CD14-positive monocyte (primary cell): ENCODE results near the gene GALNT10. TPM values are rescaled to one million over a fixed set of nuclear protein-coding genes. Genes with fewer than 3 reads are reported as not detected.

Experiments used
- DNase-seq, 3 donors: peaks; one replicate each; pipeline ENCODE4 v3.0.0-alpha.2; 2011 to 2022
- H2AFZ ChIP-seq: 2 replicates; pipeline ENCODE4 v1.6.0; 2012; ENCODE audit warnings: mild to moderate bottlenecking, low read depth, low read length, inconsistent platforms; ENCODE audit not compliant: insufficient read depth, poor library complexity, severe bottlenecking
- H3K27ac ChIP-seq, 2 donors: 1 replicate in 1 of 2; 2 replicates in 1 of 2; pipeline ENCODE4 v1.5.1; 2012 to 2013; ENCODE audit warnings: low read length in 2 of 2, control low read depth in 1 of 2, inconsistent platforms in 1 of 2, low read depth in 1 of 2, mild to moderate bottlenecking in 1 of 2
- H3K27me3 ChIP-seq, 2 donors: one replicate each; pipeline versions ENCODE4 v1.6.0 to v1.6.1; 2011 to 2013; ENCODE audit warnings: low read length in 2 of 2; ENCODE audit not compliant: control insufficient read depth in 2 of 2, insufficient read depth in 2 of 2
- H3K36me3 ChIP-seq, 2 donors: replicated peaks in 1 of 2; 1 replicate in 1 of 2; 2 replicates in 1 of 2; pipeline versions ENCODE4 v1.5.1 to v1.6.1; 2012 to 2013; ENCODE audit warnings: low read length in 2 of 2, control low read depth in 1 of 2, inconsistent platforms in 1 of 2, mild to moderate bottlenecking in 1 of 2; ENCODE audit not compliant: insufficient read depth in 2 of 2, control insufficient read depth in 1 of 2
- H3K4me1 ChIP-seq, 2 donors: 1 replicate in 1 of 2; 2 replicates in 1 of 2; pipeline versions ENCODE4 v1.5.1 to v1.6.1; 2012 to 2013; ENCODE audit warnings: low read length in 2 of 2, control low read depth in 1 of 2, inconsistent platforms in 1 of 2, mild to moderate bottlenecking in 1 of 2, moderate library complexity in 1 of 2; ENCODE audit not compliant: insufficient read depth in 2 of 2, control insufficient read depth in 1 of 2
- H3K4me2 ChIP-seq: replicated peaks from 2 replicates; pipeline ENCODE3; 2012; ENCODE audit warnings: low read length, moderate library complexity, mild to moderate bottlenecking; ENCODE audit not compliant: poor library complexity, severe bottlenecking; ENCODE audit errors: extremely low read depth
- H3K4me3 ChIP-seq, 3 experiments: fragments of 200-600 bp in 1 of 3; sonication (generic) in 1 of 3; replicated peaks in 1 of 3; 1 replicate in 2 of 3; 2 replicates in 1 of 3; pipeline ENCODE4 v1.5.1; 2011 to 2013; ENCODE audit warnings: low read length in 3 of 3, mild to moderate bottlenecking in 3 of 3, control low read depth in 2 of 3, low read depth in 2 of 3, inconsistent platforms in 1 of 3, moderate library complexity in 1 of 3
- H3K79me2 ChIP-seq: 2 replicates; pipeline ENCODE4 v1.6.0; 2012; ENCODE audit warnings: mild to moderate bottlenecking, control low read depth, inconsistent platforms, low read length, moderate library complexity; ENCODE audit not compliant: insufficient read depth
- H3K9ac ChIP-seq: 2 replicates; pipeline ENCODE4 v1.6.0; 2017; ENCODE audit warnings: low read length, mild to moderate bottlenecking; ENCODE audit not compliant: insufficient read depth, poor library complexity, severe bottlenecking
- H3K9me3 ChIP-seq, 2 donors: replicated peaks in 1 of 2; 1 replicate in 1 of 2; 2 replicates in 1 of 2; pipeline versions ENCODE4 v1.5.1 to v1.6.1; 2012 to 2013; ENCODE audit warnings: low read length in 2 of 2, control low read depth in 1 of 2; ENCODE audit not compliant: control insufficient read depth in 1 of 2, insufficient read depth in 1 of 2
- H4K20me1 ChIP-seq: 2 replicates; pipeline ENCODE4 v1.6.0; 2012; ENCODE audit warnings: mild to moderate bottlenecking, low read length, control low read depth, moderate library complexity; ENCODE audit not compliant: insufficient read depth
- H3K27ac Mint-ChIP-seq, 7 donors: one replicate each; pipeline ENCODE4 v1.8.0; 2020; ENCODE audit warnings: mild to moderate bottlenecking in 7 of 7, mixed read lengths in 7 of 7, moderate library complexity in 6 of 7, inconsistent platforms in 2 of 7
- H3K27me3 Mint-ChIP-seq, 3 donors: one replicate each; pipeline ENCODE4 v1.8.0; 2021 to 2022; ENCODE audit warnings: low read depth in 3 of 3, mild to moderate bottlenecking in 3 of 3, mixed read lengths in 3 of 3, moderate library complexity in 3 of 3, inconsistent platforms in 1 of 3
- H3K36me3 Mint-ChIP-seq, 2 donors: one replicate each; pipeline ENCODE4 v1.8.0; 2020; ENCODE audit warnings: mixed read lengths in 2 of 2, inconsistent platforms in 1 of 2, mild to moderate bottlenecking in 1 of 2
- H3K4me1 Mint-ChIP-seq: one replicate; pipeline ENCODE4 v1.8.0; 2020; ENCODE audit warnings: mild to moderate bottlenecking, mixed read lengths
- H3K4me3 Mint-ChIP-seq, 2 donors: one replicate each; pipeline ENCODE4 v1.8.0; 2020; ENCODE audit warnings: mild to moderate bottlenecking in 2 of 2, mixed read lengths in 2 of 2, moderate library complexity in 1 of 2
- H3K9me3 Mint-ChIP-seq, 7 donors: one replicate each; pipeline ENCODE4 v1.8.0; 2020 to 2022; ENCODE audit warnings: mixed read lengths in 7 of 7, mild to moderate bottlenecking in 6 of 7, moderate library complexity in 6 of 7, inconsistent platforms in 2 of 7
- WGBS: methylation state at CpG from one replicate; pipeline ENCODE4 v1.1.5; 2013; ENCODE audit warnings: missing lambda C conversion rate; ENCODE audit not compliant: insufficient coverage; 5-methylcytosine and 5-hydroxymethylcytosine counted together
- intact Hi-C, 2 donors: fragments of 100-400 bp; cut with micrococcal nuclease; formaldehyde crosslinking; loops; one replicate each; pipeline versions ENCODE4 v1.15.0 to v1.15.1; 2023
- polyA plus RNA-seq, 3 donors: library from polyadenylated mRNA; depleted of rRNA in 1 of 3; unstranded in 2 of 3; stranded (reverse) in 1 of 3; fragments of 300-500 nt in 2 of 3; fragments of >200 nt in 1 of 3; fragmentation: Illumina TruSeq in 2 of 3; gene quantifications; 1 replicate in 2 of 3; 2 replicates in 1 of 3; pipeline ENCODE4 v1.2.3, GENCODE V29; 2012 to 2021
- TF ChIP-seq, protein P1 (sequence below): fragments of 200-600 bp; IDR thresholded peaks from one replicate; pipeline ENCODE4 v1.8.0; 2022; ENCODE audit warnings: antibody characterized with exemption, mild to moderate bottlenecking

Gene GALNT10
- polyA plus RNA-seq, 3 donors: 6.2 to 11.6 (median 7.3) TPM

DNA sequence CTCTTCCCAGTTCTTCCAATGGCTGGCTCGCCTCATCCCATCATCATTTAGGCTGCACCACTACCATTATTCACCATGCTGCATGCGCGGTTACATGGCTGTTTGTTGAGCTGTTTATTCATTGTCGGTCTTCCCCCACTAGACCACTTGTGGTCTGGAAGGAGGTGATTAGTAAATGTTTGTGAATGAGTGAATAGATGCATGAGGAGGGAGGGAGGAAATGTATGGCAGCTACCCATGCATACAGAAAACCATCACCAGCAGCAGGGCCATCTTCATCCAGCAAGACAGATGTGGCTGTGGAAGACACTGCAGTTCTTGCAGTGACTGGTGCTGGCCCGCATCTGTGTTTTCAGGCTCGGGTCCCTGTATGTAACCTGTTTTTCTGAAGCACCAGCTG is 141.9 kb downstream of the GALNT10 start:
- TF ChIP-seq, protein P1, sequence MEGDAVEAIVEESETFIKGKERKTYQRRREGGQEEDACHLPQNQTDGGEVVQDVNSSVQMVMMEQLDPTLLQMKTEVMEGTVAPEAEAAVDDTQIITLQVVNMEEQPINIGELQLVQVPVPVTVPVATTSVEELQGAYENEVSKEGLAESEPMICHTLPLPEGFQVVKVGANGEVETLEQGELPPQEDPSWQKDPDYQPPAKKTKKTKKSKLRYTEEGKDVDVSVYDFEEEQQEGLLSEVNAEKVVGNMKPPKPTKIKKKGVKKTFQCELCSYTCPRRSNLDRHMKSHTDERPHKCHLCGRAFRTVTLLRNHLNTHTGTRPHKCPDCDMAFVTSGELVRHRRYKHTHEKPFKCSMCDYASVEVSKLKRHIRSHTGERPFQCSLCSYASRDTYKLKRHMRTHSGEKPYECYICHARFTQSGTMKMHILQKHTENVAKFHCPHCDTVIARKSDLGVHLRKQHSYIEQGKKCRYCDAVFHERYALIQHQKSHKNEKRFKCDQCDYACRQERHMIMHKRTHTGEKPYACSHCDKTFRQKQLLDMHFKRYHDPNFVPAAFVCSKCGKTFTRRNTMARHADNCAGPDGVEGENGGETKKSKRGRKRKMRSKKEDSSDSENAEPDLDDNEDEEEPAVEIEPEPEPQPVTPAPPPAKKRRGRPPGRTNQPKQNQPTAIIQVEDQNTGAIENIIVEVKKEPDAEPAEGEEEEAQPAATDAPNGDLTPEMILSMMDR: no peak
- Histone ChIP-seq H3K4me2 (no peak overlapping the region), H3K27me3 (no peaks in the 10 kb centered on the region), H2AFZ (no peak overlapping the region), H3K27ac (no peak overlapping the region), H3K79me2 (no peaks in the 10 kb centered on the region), H3K9ac (no peak overlapping the region), H3K36me3 (peaks cover 4 to 65% of the 10 kb centered on the region in 2 donors), H3K4me1 (no peaks in the 10 kb centered on the region), H3K9me3 (no peaks in the 10 kb centered on the region), H4K20me1 (no peaks in the 10 kb centered on the region), H3K4me3 (no peak overlapping the region)
- Mint-ChIP-seq H3K9me3 (peaks cover 0 to 2% (median 0%) of the 10 kb centered on the region in 7 donors), H3K27me3 (no peaks in the 10 kb centered on the region), H3K4me3 (no peak overlapping the region), H3K4me1 (no peaks in the 10 kb centered on the region), H3K27ac (no peak overlapping the region), H3K36me3 (peaks cover 55 to 57% of the 10 kb centered on the region in 2 donors)
- no peak for DNase-seq
- 97% methylated on average over 3 of the region's 6 CpGs for whole genome bisulfite sequencing
- intact Hi-C loops: no loop called here

DNA sequence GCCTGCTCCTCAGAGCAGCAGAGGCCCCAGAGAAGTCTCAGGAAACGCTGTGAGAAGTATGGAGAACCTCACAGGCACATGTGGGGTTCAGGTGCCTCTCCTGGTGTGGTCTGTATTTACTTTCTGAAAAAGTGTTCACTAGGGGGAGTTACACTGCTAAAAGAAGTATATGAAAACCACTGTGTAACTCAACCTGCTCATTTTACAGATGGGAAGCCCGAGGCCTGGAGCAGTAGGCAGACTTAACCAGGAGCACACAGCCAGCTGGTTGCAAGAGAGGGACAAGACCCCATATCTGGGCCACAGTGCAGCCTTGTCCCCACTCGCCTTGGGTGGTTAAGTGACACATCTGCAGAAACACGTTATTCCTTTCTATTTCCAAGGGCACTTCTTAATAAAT is 142.5 kb downstream of the GALNT10 start:
- Histone ChIP-seq H3K4me2 (no peak overlapping the region), H3K9me3 (no peaks in the 10 kb centered on the region), H3K4me1 (no peaks in the 10 kb centered on the region), H3K36me3 (peaks cover 4 to 65% of the 10 kb centered on the region in 2 donors), H4K20me1 (no peaks in the 10 kb centered on the region), H2AFZ (no peak overlapping the region), H3K9ac (no peak overlapping the region), H3K27ac (no peak overlapping the region), H3K79me2 (no peaks in the 10 kb centered on the region), H3K27me3 (no peaks in the 10 kb centered on the region), H3K4me3 (no peak overlapping the region)
- no peak for DNase-seq
- H3K4me3 Mint-ChIP-seq: no peak overlapping the region
- H3K27me3 Mint-ChIP-seq: no peaks in the 10 kb centered on the region
- 87% methylated on average over 3 of the region's 4 CpGs for WGBS
- TF ChIP-seq, protein P1: no peak
- no peak overlapping the region for H3K27ac Mint-ChIP-seq
- peaks cover 0 to 4% (median 0%) of the 10 kb centered on the region in 7 donors for H3K9me3 Mint-ChIP-seq
- intact Hi-C loops: no loop called here
- H3K36me3 Mint-ChIP-seq: peaks cover 60 to 63% of the 10 kb centered on the region in 2 donors
- no peaks in the 10 kb centered on the region for H3K4me1 Mint-ChIP-seq
